H1 (cell line): ENCODE data around the gene RPLP2.

ENCODE experiments used
- CTCF ChIP-seq, 3 experiments: IDR thresholded peaks; 1 replicate in 2 of 3; 2 replicates in 1 of 3; pipeline versions ENCODE4 v1.5.1 to v1.6.1; 2011; ENCODE audit warnings: low read length in 3 of 3, mild to moderate bottlenecking in 3 of 3, inconsistent platforms in 2 of 3, low read depth in 1 of 3, moderate library complexity in 1 of 3; ENCODE audit not compliant: insufficient read depth in 1 of 3; ENCODE audit errors: control extremely low read depth in 1 of 3
- NANOG ChIP-seq: IDR thresholded peaks from 2 replicates; pipeline ENCODE4 v1.6.1; 2011; ENCODE audit warnings: low read length, low read depth, mild to moderate bottlenecking, inconsistent platforms; ENCODE audit not compliant: insufficient read depth, poor library complexity, severe bottlenecking
- NRF1 ChIP-seq: IDR thresholded peaks from 2 replicates; pipeline ENCODE4 v1.6.1; 2011; ENCODE audit warnings: mild to moderate bottlenecking, low read depth, low read length, improper control_type of control experiment
- POLR2AphosphoS5 ChIP-seq: IDR thresholded peaks from 2 replicates; pipeline ENCODE4 v1.6.1; 2011; ENCODE audit warnings: low read depth, low read length
- TF ChIP-seq, protein P1 (sequence below): IDR thresholded peaks from 2 replicates; pipeline ENCODE4 v1.6.1; 2012; ENCODE audit warnings: low read length, inconsistent platforms

DNA sequence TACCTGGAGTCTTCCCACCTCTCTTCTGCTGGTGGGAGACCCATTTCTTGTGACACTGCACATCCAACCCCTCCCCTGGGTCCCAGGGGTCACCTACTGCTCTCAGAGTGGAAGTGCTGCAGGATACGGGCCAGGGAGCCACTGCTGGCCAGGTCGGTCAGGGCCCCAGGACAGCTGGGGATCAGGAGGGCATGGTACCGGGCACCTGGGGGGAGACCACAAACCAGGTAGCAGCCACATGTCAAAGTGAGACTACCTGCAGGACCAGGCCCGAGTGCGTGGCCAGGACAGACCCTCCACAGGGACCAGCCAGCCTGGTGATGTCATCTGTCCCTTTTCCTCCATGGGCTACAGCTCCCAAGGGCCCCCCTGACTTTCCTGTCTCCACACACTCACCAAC, 36.3 kb upstream of the RPLP2 start:
- TF ChIP-seq CTCF (IDR thresholded peaks at IDR 0.05; ENCODE audit: control extremely low read depth in 1 of 3, insufficient read depth in 1 of 3, low read depth in 1 of 3, low read length in 3 of 3) (no peak), NANOG (no peak), POLR2AphosphoS5 (no peak), NRF1 (no peak)
- TF ChIP-seq, protein P1, sequence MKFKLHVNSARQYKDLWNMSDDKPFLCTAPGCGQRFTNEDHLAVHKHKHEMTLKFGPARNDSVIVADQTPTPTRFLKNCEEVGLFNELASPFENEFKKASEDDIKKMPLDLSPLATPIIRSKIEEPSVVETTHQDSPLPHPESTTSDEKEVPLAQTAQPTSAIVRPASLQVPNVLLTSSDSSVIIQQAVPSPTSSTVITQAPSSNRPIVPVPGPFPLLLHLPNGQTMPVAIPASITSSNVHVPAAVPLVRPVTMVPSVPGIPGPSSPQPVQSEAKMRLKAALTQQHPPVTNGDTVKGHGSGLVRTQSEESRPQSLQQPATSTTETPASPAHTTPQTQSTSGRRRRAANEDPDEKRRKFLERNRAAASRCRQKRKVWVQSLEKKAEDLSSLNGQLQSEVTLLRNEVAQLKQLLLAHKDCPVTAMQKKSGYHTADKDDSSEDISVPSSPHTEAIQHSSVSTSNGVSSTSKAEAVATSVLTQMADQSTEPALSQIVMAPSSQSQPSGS, result no peak
